ENCODE measurements around the gene PADI6.

The PADI6 gene

DNA sequence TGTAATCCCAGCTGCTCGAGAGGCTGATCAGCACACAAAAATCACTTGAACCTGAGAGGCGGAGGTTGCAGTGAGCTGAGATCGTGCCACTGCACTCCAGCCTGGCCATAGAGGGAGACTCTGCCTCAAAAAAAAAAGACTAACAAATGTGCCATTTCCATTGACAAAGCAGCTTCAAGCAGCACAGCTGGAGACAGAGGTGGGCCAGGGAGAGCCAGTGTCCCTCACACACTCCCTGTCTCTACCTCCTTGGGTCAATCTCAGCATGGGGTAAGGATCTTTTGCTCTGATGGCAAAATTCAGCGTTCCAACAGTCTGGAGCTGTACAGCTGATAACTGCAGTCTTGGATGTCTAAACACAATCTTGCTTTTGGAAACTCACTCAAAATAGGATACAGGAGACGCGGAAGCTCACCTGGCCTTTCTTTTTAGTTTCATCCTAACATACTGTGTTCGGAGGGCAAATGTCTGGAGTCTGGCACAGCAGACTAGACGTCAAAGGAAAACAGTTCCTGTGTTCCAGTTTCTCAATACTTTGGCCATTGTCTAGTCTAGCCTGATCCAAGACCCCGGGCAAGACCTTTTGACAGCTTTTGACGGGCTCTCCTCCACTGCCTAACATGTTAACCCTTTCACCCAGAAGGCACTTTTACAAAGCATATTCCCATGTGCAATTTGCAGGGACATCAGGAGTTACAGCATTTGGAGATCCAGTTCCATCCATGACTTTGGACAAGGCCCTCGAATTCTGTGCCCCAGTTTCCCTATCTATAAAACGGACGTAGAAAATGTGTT lies 64.6 kb downstream of the PADI6 start:
- no peak for DNase-seq (ENCODE audit: low spot score)

DNA sequence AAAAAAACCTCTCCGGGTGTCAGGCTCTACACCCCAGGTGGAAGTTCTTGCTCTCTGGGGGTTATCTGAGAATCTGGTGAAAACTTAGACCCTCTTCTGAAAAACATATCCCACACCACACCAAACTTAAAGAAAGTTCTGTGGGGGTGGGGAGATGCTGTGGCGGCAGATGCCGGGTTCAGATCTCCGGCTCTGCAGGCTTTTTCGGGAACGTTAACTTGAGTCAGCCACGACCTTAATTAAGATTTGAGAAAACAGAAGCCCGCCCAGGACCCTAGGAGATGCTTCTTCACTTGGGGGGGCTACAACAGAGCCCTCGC lies 65.2 kb downstream of the PADI6 start:
- DNase-seq (ENCODE audit: low spot score): no peak

DNA sequence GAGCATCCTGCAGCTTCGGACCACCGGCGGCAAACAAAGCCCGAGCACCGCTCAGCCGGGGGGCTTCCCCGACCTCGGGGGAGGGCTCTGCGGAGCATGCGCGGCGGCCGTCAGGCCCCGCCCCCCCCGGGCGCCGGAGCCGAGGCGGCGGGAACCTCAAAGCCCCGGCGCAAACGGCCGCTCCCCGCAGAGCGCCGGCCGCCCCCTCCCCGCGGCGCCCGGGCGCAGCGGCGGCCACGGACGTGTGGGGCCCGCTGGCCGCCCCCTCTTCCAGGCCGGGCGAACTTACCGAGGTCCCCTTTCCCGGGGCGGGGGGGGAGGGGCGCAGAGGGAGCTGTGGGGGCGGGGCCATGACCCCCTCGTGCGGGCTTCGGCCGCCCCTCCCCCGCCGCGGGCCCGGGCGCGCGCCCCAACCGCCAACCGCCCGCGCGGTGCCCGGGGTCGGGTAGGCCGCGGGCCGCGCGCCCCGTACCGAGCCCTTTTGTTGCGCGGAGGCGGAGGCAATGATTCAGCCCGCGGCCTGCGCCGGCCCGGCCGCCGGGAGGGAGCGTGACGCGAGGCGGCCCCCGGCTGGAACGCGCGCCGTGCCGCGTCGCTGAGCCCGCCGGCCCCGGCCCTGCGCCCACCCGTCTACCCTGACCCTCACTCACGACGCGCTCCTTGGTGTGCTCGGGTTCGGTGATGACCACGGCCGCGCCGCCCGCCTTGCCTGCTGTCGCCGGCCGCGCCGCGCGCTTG lies 65.8 kb downstream of the PADI6 start:
- peak; percentile 66 for DNase-seq (ENCODE audit: low spot score)

DNA sequence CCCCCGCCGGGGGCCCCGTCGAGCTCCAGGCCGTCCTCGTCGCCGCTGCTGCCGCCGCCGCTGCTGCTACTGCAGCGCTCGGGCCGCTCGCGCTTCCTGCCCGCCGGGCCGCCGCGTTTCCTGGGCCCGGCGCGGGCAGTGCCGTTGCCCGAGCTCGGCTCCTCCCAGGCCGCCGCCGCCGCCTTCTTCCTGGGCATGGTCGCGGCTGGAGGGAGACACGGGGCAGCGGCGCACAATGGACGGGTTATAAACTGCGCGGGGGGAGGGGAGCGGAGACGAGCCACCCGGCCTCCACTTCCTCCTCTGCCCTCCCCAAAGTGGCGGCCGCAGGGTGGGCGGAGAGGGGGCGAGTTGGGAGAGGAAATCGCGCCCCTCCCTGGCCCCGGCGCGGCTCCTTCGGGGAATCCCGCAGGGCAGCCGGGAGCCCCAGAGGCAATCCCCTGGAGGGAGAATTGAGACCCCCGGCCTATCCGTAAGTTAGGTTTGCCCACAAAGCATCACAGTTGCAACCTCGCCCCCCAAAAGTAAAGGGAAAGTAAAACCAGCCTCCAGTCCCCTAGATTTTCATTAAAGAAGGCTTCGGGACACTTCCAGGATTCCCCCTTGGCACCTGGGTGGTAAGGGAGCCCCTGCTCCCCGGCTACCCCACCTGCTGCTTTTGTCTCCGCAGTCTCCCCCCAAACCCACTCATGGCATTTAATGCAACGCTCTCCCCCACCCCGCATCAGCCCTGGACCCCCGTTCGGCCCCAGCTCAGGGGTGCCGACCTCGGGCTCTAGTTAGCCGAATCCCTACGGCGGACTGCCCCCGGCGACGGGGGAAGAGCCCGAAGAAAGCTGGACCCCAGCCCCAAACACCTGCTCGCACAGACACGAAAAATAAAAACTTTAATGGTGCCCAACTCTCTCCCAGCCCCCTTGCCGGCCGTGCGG lies 66.6 kb downstream of the PADI6 start:
- peak; percentile 85 for DNase-seq (ENCODE audit: low spot score)

- peak; percentile 90 for DNase-seq (ENCODE audit: low spot score)
These were observed 67.5 kb downstream of the PADI6 start, which contains the start of gene RCC2 for GRCh38 chr1:17439250-17440073. Gene RCC2, minus strand, starts transcription at chr1:17439677. Its CDS starts 1,163 bp downstream, at chr1:17438514.

- DNase-seq (ENCODE audit: low spot score): no peak
These were observed 68.3 kb downstream of the PADI6 start for GRCh38 chr1:17440074-17440826.

GRCh38 chr1:17440827-17441168 lies 68.8 kb downstream of the PADI6 start:
- DNase-seq (ENCODE audit: low spot score): no peak

- DNase-seq (ENCODE audit: low spot score): peak; percentile 63
These were observed 69.4 kb downstream of the PADI6 start for GRCh38 chr1:17441265-17441992.

DNA sequence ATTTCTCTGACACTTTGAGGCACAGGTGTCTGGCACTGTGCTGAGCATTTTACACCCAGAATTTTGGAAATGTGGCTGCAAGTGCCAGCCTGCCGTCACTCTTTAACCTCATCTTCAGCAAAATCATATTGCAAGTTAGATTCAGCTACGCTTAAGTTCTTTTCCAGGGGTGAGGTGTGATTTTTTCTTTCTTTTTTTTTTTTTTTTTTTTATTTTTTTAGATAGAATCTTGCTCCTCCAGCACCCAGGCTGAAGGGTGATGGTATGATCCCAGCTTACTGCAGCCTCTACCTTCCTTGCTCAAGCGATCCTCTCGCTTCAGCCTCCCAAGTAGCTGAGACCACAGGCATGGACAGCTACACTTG lies 70.0 kb downstream of the PADI6 start:
- no peak for DNase-seq (ENCODE audit: low spot score)

DNA sequence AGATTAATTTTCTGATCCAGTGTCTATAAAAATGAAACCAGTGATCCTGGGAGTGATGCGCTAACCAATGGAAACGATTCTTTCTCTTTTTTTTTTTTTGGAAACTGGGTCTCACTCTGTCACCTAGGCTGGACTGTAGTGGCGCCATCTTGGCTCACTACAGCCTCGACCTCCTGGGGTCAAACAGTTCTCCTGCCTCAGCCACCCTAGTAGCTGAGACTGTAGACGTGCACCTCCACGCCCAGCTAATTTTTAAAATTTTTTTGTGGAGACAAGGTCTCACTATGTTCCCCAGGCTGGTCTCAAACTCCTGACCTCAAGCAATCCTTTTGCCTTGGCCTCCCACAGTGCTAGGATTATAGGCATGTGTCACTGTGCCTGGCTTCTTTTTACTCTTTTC lies 70.8 kb downstream of the PADI6 start:
- no peak for DNase-seq (ENCODE audit: low spot score)

DNA sequence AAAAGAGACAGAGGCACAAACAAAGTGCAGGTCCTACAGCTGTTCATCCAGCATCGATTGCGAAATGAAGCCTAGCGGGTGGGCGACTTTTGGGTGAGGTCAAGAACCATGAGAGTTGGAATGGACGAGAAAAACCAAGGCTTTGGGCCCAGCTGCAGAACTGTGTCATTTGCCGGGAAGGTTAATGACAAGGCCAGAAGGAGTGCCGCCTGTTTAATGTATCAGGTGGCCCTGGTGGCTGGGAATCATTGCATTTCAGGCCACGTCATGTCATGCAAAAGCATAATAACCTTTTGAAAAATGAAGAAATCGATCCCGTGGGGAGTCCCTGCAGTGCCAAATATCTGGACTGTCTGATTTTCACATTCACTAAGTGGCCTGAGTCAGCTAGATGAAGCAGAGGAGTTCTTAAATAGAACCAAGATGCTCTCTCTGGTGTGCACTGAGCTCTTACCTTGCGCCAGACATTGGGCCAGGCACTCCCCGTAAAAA lies 75.6 kb downstream of the PADI6 start:
- DNase-seq (ENCODE audit: low spot score): no peak

All from NAMALWA (cell line).